B cell (primary cell): ENCODE data around the gene DNAJC11. TPM values are rescaled to one million over a fixed set of nuclear protein-coding genes. Genes with fewer than 3 reads are reported as not detected.

Source experiments
- ATAC-seq: fragments of 200-7000 bp; cut with Tn5 transposase; one replicate; pipeline ENCODE4 v1.10.0; 2021; ENCODE audit warnings: low read depth, mild to moderate bottlenecking, moderate number of reproducible peaks, moderate library complexity
- CTCF ChIA-PET: fragments of 350-600 bp; sonication (Branson Sonifier 250); formaldehyde crosslinking; loops from one replicate; lab custom pipeline; 2021; ENCODE audit warnings: antibody characterized with exemption, inconsistent platforms; lab: Charles Lee
- POLR2A ChIA-PET: fragments of 350-600 bp; sonication (Branson Sonifier 250); formaldehyde crosslinking; loops from one replicate; lab custom pipeline; 2021; ENCODE audit warnings: antibody characterized with exemption; lab: Charles Lee
- DNase-seq: peaks from one replicate; pipeline ENCODE4 v3.0.0; 2013
- H2AFZ ChIP-seq: 2 replicates; pipeline ENCODE4 v1.6.1; 2012; ENCODE audit warnings: mild to moderate bottlenecking, low read depth, low read length; ENCODE audit not compliant: insufficient read depth, poor library complexity, severe bottlenecking
- H3K27ac ChIP-seq, 2 donors: 1 replicate in 1 of 2; 2 replicates in 1 of 2; pipeline ENCODE4 v1.5.1; 2012 to 2013; ENCODE audit warnings: low read length in 2 of 2, mild to moderate bottlenecking in 2 of 2, moderate library complexity in 1 of 2
- H3K27me3 ChIP-seq, 4 experiments: fragments of 200-600 bp in 1 of 4; sonication (generic) in 1 of 4; replicated peaks in 1 of 4; 1 replicate in 2 of 4; 2 replicates in 2 of 4; pipeline versions ENCODE4 v1.6.1 to v1.7.0; 2013 to 2016; ENCODE audit warnings: low read length in 3 of 4, mild to moderate bottlenecking in 2 of 4, mixed read lengths in 1 of 4, moderate library complexity in 1 of 4; ENCODE audit not compliant: insufficient read depth in 4 of 4, control insufficient read depth in 3 of 4; ENCODE audit errors: control extremely low read depth in 1 of 4
- H3K36me3 ChIP-seq, 2 experiments: replicated peaks in 1 of 2; 1 replicate in 1 of 2; 2 replicates in 1 of 2; pipeline versions ENCODE4 v1.6.1 to v1.7.1; 2013; ENCODE audit warnings: low read length in 1 of 2; ENCODE audit not compliant: insufficient read depth in 2 of 2, control insufficient read depth in 1 of 2; ENCODE audit errors: control extremely low read depth in 1 of 2, extremely low read depth in 1 of 2
- H3K4me1 ChIP-seq, 2 donors: fragments of 200-600 bp in 1 of 2; sonication (generic) in 1 of 2; 1 replicate in 1 of 2; 2 replicates in 1 of 2; pipeline versions ENCODE4 v1.5.1 to v1.6.1; 2013 to 2017; ENCODE audit warnings: low read length in 2 of 2; ENCODE audit not compliant: control insufficient read depth in 2 of 2, insufficient read depth in 2 of 2
- H3K4me2 ChIP-seq: replicated peaks from 2 replicates; pipeline ENCODE3; 2012; ENCODE audit warnings: mild to moderate bottlenecking, low read depth, low read length; ENCODE audit not compliant: poor library complexity, severe bottlenecking
- H3K4me3 ChIP-seq, 5 experiments: fragments of 200-600 bp in 1 of 5; sonication (generic) in 1 of 5; 1 replicate in 3 of 5; 2 replicates in 2 of 5; pipeline versions ENCODE4 v1.5.1 to v1.7.0; 2011 to 2016; ENCODE audit warnings: low read length in 4 of 5, mild to moderate bottlenecking in 4 of 5, low read depth in 2 of 5, control low read depth in 1 of 5, moderate library complexity in 1 of 5; ENCODE audit not compliant: insufficient read depth in 1 of 5; ENCODE audit errors: control extremely low read depth in 1 of 5, extremely low read depth in 1 of 5
- H3K79me2 ChIP-seq: fragments of 200-600 bp; sonication (generic); one replicate; pipeline ENCODE4 v1.6.0; 2016; ENCODE audit warnings: low read length; ENCODE audit not compliant: control insufficient read depth, insufficient read depth
- H3K9ac ChIP-seq: fragments of 200-600 bp; sonication (generic); 2 replicates; pipeline ENCODE4 v1.6.1; 2017; ENCODE audit warnings: mild to moderate bottlenecking, low read length, moderate library complexity
- H3K9me3 ChIP-seq, 3 donors: one replicate each; pipeline versions ENCODE4 v1.6.1 to v1.7.1; 2013; ENCODE audit warnings: low read length in 2 of 3; ENCODE audit not compliant: control insufficient read depth in 2 of 3, insufficient read depth in 1 of 3; ENCODE audit errors: control extremely low read depth in 1 of 3
- H4K20me1 ChIP-seq: 2 replicates; pipeline ENCODE4 v1.6.0; 2012; ENCODE audit warnings: mild to moderate bottlenecking, low read length; ENCODE audit not compliant: insufficient read depth, control insufficient read depth, poor library complexity, severe bottlenecking
- H3K27ac Mint-ChIP-seq: one replicate; pipeline ENCODE4 v1.8.0; 2021; ENCODE audit warnings: mixed read lengths
- H3K27me3 Mint-ChIP-seq: one replicate; pipeline ENCODE4 v1.8.0; 2021; ENCODE audit warnings: mixed read lengths
- H3K4me1 Mint-ChIP-seq: one replicate; pipeline ENCODE4 v1.8.0; 2021; ENCODE audit warnings: mixed read lengths
- H3K4me3 Mint-ChIP-seq: one replicate; pipeline ENCODE4 v1.8.0; 2021; ENCODE audit warnings: mixed read lengths
- H3K9me3 Mint-ChIP-seq: one replicate; pipeline ENCODE4 v1.8.0; 2022; ENCODE audit warnings: mixed read lengths; ENCODE audit not compliant: insufficient read depth
- CTCF ChIP-seq: fragments of 200-600 bp; IDR thresholded peaks from one replicate; pipeline ENCODE4 v1.8.0; 2022; ENCODE audit warnings: antibody characterized with exemption, mild to moderate bottlenecking
- EZH2 ChIP-seq: IDR thresholded peaks from 2 replicates; pipeline ENCODE4 v1.6.1; 2012; ENCODE audit warnings: borderline replicate concordance, low read depth, mild to moderate bottlenecking, moderate library complexity, low read length; ENCODE audit not compliant: insufficient read depth, poor library complexity, severe bottlenecking
- WGBS: methylation state at CpG from one replicate; pipeline ENCODE4 v1.1.5; 2013; ENCODE audit warnings: missing lambda C conversion rate; ENCODE audit not compliant: insufficient coverage; 5-methylcytosine and 5-hydroxymethylcytosine counted together
- intact Hi-C: fragments of 100-400 bp; cut with micrococcal nuclease; formaldehyde crosslinking; loops from one replicate; pipeline ENCODE4 v1.10.0; 2022
- polyA plus RNA-seq: library from polyadenylated mRNA; depleted of rRNA; stranded (reverse); fragments of >200 nt; gene quantifications from 2 replicates; pipeline ENCODE4 v1.2.3, GENCODE V29; 2012
- total RNA-seq, 2 donors: library from RNA; stranded (reverse); fragments of 120-200 nt in 1 of 2; gene quantifications; 1 replicate in 1 of 2; 2 replicates in 1 of 2; pipeline versions ENCODE4 v1.2.3 to v1.2.4, GENCODE V29; 2013 to 2022

Gene DNAJC11
- total and polyA plus RNA-seq, 2 donors (not counting 1 experiment from before 2014, with no cell fraction given): 29.2 to 51.6 TPM

- no peak overlapping the region for H3K4me3 ChIP-seq
- ChIA-PET CTCF (interaction anchor here (0.9 to 2.2 kb wide), 5 partner anchors 10 to 152 kb away, joined by 3 to 7 read pairs (median 4); partner anchors contain the start of genes NOL9 and TAS1R1), POLR2A (no interaction called here)
- no peak overlapping the region for H2AFZ ChIP-seq
- intact Hi-C loops: no loop called here
- no peak for ATAC-seq
- H3K4me1 ChIP-seq: no peaks in the 10 kb centered on the region
- H3K27me3 Mint-ChIP-seq: no peaks in the 10 kb centered on the region
- H3K79me2 ChIP-seq: no peaks in the 10 kb centered on the region
- no peaks in the 10 kb centered on the region for H3K27me3 ChIP-seq
- no peaks in the 10 kb centered on the region for H3K4me1 Mint-ChIP-seq
- H3K9ac ChIP-seq: no peak overlapping the region
- no peak overlapping the region for H3K4me2 ChIP-seq
- TF ChIP-seq EZH2: no peak
- no peak for TF ChIP-seq CTCF
- no peak overlapping the region for H3K27ac Mint-ChIP-seq
- H3K27ac ChIP-seq: no peak overlapping the region
- no peak overlapping the region for H3K4me3 Mint-ChIP-seq
- H3K9me3 ChIP-seq: no peaks in the 10 kb centered on the region
- H4K20me1 ChIP-seq: no peaks in the 10 kb centered on the region
- DNase-seq: no peak
- WGBS: 97% methylated on average over 19 of the region's 20 CpGs
- peaks cover 4 to 52% of the 10 kb centered on the region in 2 experiments for H3K36me3 ChIP-seq
- no peaks in the 10 kb centered on the region for H3K9me3 Mint-ChIP-seq
Measured at GRCh38 chr1:6635161-6635909, 66.3 kb downstream of the DNAJC11 start.
